ENCODE measurements around the gene VARS1. TPM values are rescaled to one million over a fixed set of nuclear protein-coding genes. Genes with fewer than 3 reads are reported as not detected.

Gene VARS1
- total RNA-seq, 3 donors from 2014 or later = 19.2 to 35.4 (median 26.2) TPM

GRCh38 chr6:31769684-31770371 lies 25.7 kb downstream of the VARS1 start:
- Histone ChIP-seq H3K9me3 (no peaks in the 10 kb centered on the region), H3K27ac (no peak overlapping the region), H3K4me1 (no peaks in the 10 kb centered on the region), H3K4me3 (no peak overlapping the region), H3K36me3 (no peaks in the 10 kb centered on the region), H3K27me3 (no peaks in the 10 kb centered on the region)
- intact Hi-C loops (cut with DNase I; ENCODE audit: low total_unique reads) = loop anchor here (10.0 kb wide), 1 partner anchor 65 kb away; the partner anchor contains the start of genes ABHD16A and LY6G6F
- DNase-seq (ENCODE audit: low spot score in 2 of 2) = peak; percentile 57 to 77
- TF ChIP-seq, protein P1, sequence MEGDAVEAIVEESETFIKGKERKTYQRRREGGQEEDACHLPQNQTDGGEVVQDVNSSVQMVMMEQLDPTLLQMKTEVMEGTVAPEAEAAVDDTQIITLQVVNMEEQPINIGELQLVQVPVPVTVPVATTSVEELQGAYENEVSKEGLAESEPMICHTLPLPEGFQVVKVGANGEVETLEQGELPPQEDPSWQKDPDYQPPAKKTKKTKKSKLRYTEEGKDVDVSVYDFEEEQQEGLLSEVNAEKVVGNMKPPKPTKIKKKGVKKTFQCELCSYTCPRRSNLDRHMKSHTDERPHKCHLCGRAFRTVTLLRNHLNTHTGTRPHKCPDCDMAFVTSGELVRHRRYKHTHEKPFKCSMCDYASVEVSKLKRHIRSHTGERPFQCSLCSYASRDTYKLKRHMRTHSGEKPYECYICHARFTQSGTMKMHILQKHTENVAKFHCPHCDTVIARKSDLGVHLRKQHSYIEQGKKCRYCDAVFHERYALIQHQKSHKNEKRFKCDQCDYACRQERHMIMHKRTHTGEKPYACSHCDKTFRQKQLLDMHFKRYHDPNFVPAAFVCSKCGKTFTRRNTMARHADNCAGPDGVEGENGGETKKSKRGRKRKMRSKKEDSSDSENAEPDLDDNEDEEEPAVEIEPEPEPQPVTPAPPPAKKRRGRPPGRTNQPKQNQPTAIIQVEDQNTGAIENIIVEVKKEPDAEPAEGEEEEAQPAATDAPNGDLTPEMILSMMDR (IDR thresholded peaks at IDR 0.05) = peak; percentile 25 to 69 (median 60)
- no peak for TF ChIP-seq POLR2AphosphoS5 (IDR thresholded peaks at IDR 0.05)
- no peak for TF ChIP-seq POLR2A (IDR thresholded peaks at IDR 0.05)

GRCh38 chr6:31768363-31769257 lies 26.9 kb downstream of the VARS1 start:
- no peak for DNase-seq (ENCODE audit: low spot score in 2 of 2)
- H3K27ac ChIP-seq = no peak overlapping the region
- TF ChIP-seq POLR2AphosphoS5 (IDR thresholded peaks at IDR 0.05) (no peak), POLR2A (IDR thresholded peaks at IDR 0.05) (no peak)
- TF ChIP-seq, protein P1 (IDR thresholded peaks at IDR 0.05) = no peak
- intact Hi-C loops (cut with DNase I; ENCODE audit: low total_unique reads) = loop anchor here (10.0 kb wide), 1 partner anchor 64 kb away; the partner anchor contains the start of genes ABHD16A and LY6G6F
- H3K4me1 ChIP-seq = no peaks in the 10 kb centered on the region
- H3K9me3 ChIP-seq = no peaks in the 10 kb centered on the region
- H3K4me3 ChIP-seq = no peak overlapping the region
- no peaks in the 10 kb centered on the region for H3K27me3 ChIP-seq
- no peaks in the 10 kb centered on the region for H3K36me3 ChIP-seq

DNA sequence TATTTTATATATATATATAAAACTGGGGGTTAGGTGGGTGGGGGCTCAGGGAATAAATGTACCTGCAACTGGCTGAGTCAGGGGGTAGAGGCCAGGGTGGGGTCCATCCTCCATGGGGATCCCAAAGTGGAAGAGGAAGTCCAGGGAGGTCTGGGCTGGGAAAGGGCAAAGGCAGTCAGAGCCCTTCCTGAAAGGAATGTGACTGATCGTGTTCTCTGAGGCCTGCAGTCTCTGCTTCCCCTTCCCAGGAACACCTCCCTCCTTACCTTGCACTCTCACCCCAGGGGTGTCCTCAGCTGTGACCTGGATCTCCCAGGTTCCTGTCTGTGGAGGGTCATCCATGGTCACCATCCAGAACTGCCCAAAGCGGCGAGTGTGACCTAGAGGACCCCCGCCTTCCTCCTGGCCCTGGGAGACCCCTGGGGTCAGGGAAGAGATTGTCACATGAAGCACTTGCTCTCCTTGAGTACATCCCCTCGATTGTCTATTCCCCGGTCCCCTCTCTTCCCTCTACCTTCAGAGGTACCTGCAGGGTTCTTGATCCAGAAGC lies 28.4 kb downstream of the VARS1 start:
- no peak for DNase-seq (ENCODE audit: low spot score in 2 of 2)
- Histone ChIP-seq H3K27ac (no peak overlapping the region), H3K4me1 (no peaks in the 10 kb centered on the region), H3K4me3 (no peak overlapping the region), H3K36me3 (no peaks in the 10 kb centered on the region), H3K9me3 (no peaks in the 10 kb centered on the region), H3K27me3 (no peaks in the 10 kb centered on the region)
- TF ChIP-seq POLR2AphosphoS5 (IDR thresholded peaks at IDR 0.05) = no peak
- no peak for TF ChIP-seq POLR2A (IDR thresholded peaks at IDR 0.05)
- TF ChIP-seq, protein P1 (IDR thresholded peaks at IDR 0.05) = no peak
- intact Hi-C loops (cut with DNase I; ENCODE audit: low total_unique reads) = loop anchor here (10.0 kb wide), 1 partner anchor 62 kb away; the partner anchor contains the start of genes ABHD16A and LY6G6F

GRCh38 chr6:31765910-31766794 lies 29.4 kb downstream of the VARS1 start:
- Histone ChIP-seq H3K27me3 (no peaks in the 10 kb centered on the region), H3K4me1 (no peaks in the 10 kb centered on the region), H3K36me3 (no peaks in the 10 kb centered on the region), H3K9me3 (no peaks in the 10 kb centered on the region), H3K27ac (no peak overlapping the region), H3K4me3 (peak overlapping the region in 2 of 3 donors; percentile 29 to 55)
- no peak for DNase-seq (ENCODE audit: low spot score in 2 of 2)
- TF ChIP-seq, protein P1 (IDR thresholded peaks at IDR 0.05) = no peak
- TF ChIP-seq POLR2A (IDR thresholded peaks at IDR 0.05) = no peak
- intact Hi-C loops (cut with DNase I; ENCODE audit: low total_unique reads) = loop anchor here (10.0 kb wide), 1 partner anchor 61 kb away; the partner anchor contains the start of genes ABHD16A and LY6G6F
